ENCODE results near the gene KIAA1328.
"Not testable (repeated sequence)": the region's sequence is repeated elsewhere in the genome, so short reads cannot be mapped to it uniquely, and the experiment has no call there.

Gene KIAA1328

GRCh38 chr18:36889321-36889720 lies 60.4 kb downstream of the KIAA1328 start:
- peak; percentile 2 for DNase-seq

GRCh38 chr18:36889742-36890141 lies 60.8 kb downstream of the KIAA1328 start:
- DNase-seq = no peak

GRCh38 chr18:36890598-36890997 lies 61.7 kb downstream of the KIAA1328 start:
- DNase-seq = no peak

GRCh38 chr18:36893227-36893626 lies 64.3 kb downstream of the KIAA1328 start:
- DNase-seq = no peak

GRCh38 chr18:36895606-36896005 lies 66.7 kb downstream of the KIAA1328 start:
- DNase-seq = no peak

- DNase-seq = no peak
Measured at GRCh38 chr18:36897253-36897652, 68.3 kb downstream of the KIAA1328 start.

GRCh38 chr18:36899289-36899688 lies 70.4 kb downstream of the KIAA1328 start:
- peak; percentile 43 for DNase-seq

- DNase-seq = no peak
Measured at GRCh38 chr18:36900466-36900865, 71.5 kb downstream of the KIAA1328 start.

- DNase-seq = no peak
Measured at GRCh38 chr18:36901277-36901701, 72.4 kb downstream of the KIAA1328 start.

GRCh38 chr18:36903215-36903928 lies 74.4 kb downstream of the KIAA1328 start:
- DNase-seq = no peak

GRCh38 chr18:36905571-36905970 lies 76.6 kb downstream of the KIAA1328 start:
- DNase-seq = no peak

GRCh38 chr18:36909282-36909681 lies 80.4 kb downstream of the KIAA1328 start:
- not testable (repeated sequence) for DNase-seq

GRCh38 chr18:36912887-36913286 lies 84.0 kb downstream of the KIAA1328 start:
- no peak for DNase-seq

GRCh38 chr18:36917907-36918306 lies 89.0 kb downstream of the KIAA1328 start:
- DNase-seq = no peak

GRCh38 chr18:36929601-36930000 lies 100.7 kb downstream of the KIAA1328 start:
- no peak for DNase-seq

GRCh38 chr18:36931106-36931505 lies 102.2 kb downstream of the KIAA1328 start:
- no peak for DNase-seq

GRCh38 chr18:36933552-36933951 lies 104.6 kb downstream of the KIAA1328 start:
- DNase-seq = no peak

- DNase-seq = no peak
Measured at GRCh38 chr18:36934884-36935283, 106.0 kb downstream of the KIAA1328 start.

GRCh38 chr18:36942264-36942663 lies 113.3 kb downstream of the KIAA1328 start:
- DNase-seq = peak; percentile 12

GRCh38 chr18:36947820-36948348 lies 119.0 kb downstream of the KIAA1328 start:
- no peak for DNase-seq

- no peak for DNase-seq
Measured at GRCh38 chr18:36950282-36950681, 121.4 kb downstream of the KIAA1328 start.

GRCh38 chr18:36950960-36951359 lies 122.0 kb downstream of the KIAA1328 start:
- no peak for DNase-seq

- no peak for DNase-seq
Measured at GRCh38 chr18:36953047-36953446, 124.1 kb downstream of the KIAA1328 start.

GRCh38 chr18:36960038-36960437 lies 131.1 kb downstream of the KIAA1328 start:
- no peak for DNase-seq

- no peak for DNase-seq
Measured at GRCh38 chr18:36963464-36963863, 134.5 kb downstream of the KIAA1328 start.

Data from suppressor macrophage treated with lipopolysaccharide for 4 hours (primary cell).